Stimulated activated naive CD8-positive, alpha-beta T cell treated with anti-CD3 and anti-CD28 coated beads, Interleukin-15, Interleukin-2, amounts not matched to agents 100 U/mL and 50 U/mL, for 24 hours (primary cell): Measurements from ENCODE around the gene RNASE9.
"Not testable (repeated sequence)": the region's sequence is repeated elsewhere in the genome, so short reads cannot be mapped to it uniquely, and the experiment has no call there.

Experiments used
- ATAC-seq: fragments of 150-1000 bp; cut with Tn5 transposase; one replicate; pipeline ENCODE4 v1.10.0; 2021
- DNase-seq: peaks from one replicate; pipeline ENCODE4 v3.0.0; 2021

The RNASE9 gene

DNA sequence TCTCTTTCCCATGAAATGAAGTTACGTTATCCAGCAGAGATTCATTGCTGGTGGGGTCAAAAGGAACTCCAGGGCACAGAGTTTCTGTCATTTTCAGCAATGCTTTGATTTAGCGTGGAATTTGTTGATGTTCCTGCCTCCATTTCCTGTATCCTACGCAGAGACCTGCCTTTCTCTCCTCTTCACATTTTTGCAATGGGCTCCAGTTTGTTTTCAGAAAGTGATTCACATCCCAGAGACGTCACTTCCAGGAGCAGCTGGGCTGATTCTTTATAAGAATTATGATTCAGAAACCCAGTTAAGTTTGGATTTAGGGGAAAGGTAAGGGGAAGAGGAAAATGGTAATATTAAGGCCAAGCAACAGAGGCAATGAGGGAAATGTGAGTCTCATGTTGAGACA lies 43.9 kb downstream of the RNASE9 start:
- ATAC-seq (no peak), DNase-seq (no peak)

DNA sequence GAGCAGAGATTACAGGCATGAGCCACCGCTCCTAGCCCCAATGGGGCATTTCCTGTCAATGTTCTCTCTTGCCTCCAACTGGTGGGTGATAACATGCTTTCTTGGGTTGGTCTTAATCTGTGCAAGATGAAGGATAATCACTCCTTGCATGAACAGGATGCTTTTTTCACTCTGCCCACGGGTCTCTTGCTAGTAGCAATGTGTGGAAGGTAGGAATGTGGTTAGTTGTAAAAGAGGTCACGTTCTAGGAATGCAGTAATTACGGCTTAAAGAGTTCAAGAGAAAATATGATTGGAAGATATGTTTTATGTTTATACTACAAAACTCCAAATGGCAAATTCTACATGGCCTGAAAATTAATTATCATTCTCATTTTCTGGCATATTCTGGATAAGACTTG lies 45.0 kb downstream of the RNASE9 start:
- ATAC-seq (no peak), DNase-seq (no peak)

DNA sequence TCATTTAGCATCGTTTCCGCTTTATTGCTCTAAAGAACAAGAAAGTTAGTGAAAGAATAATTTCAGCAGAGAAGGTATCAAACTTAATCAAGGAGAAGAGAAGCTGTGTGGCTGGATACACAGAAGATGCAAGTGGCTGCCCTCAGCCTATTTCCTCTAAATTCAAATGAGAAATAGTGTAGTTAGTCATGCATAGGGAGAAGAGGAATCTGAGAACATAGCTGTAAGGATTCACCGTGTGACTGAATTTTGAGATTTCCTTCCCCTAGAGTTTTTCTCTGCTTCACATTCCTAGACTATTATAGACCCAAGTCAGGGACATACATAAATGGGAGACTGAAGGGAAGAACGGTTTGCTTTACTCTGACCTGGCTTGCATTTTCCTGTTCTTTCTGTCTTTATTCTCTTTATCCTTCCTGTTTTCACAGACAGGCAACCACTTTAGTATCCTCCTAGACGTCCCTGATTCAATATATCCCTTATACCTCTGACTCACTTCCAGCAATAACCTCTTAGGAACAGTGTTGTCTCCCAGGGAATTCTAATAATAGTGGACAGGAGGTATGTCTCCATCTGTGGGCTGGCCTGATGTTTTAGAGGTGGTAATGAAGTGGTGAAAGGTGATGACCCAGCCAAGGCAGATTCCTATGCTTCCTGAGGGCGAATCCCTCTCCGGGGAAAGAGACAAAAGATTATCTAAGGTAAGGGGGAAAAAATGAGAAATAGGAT lies 48.5 kb downstream of the RNASE9 start:
- DNase-seq = no peak
- no peak for ATAC-seq

DNA sequence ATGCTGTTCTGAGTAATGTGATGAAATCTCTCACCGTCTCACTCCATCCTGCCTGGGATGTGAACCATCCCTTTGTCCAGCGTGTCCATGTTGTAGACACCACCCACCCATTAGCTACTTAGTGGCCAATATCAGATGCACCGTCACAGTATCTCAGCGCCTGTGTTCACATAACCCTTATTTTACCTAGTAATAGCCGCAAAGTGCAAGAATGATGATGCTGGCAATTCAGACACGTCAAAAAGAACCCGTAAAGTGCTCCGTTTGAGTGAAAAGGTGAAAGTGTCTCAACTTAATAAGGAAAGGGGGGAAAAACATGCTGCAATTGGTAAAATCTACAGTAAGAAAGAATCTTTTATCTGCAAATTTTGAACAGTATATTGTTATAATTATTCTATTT lies 52.5 kb downstream of the RNASE9 start:
- DNase-seq (no peak), ATAC-seq (no peak)

- ATAC-seq, DNase-seq: not testable (repeated sequence)
Observed at GRCh38 chr14:20507537-20507936, 53.3 kb downstream of the RNASE9 start.

- DNase-seq, ATAC-seq: not testable (repeated sequence)
Observed at GRCh38 chr14:20506752-20507151, 54.1 kb downstream of the RNASE9 start.

DNA sequence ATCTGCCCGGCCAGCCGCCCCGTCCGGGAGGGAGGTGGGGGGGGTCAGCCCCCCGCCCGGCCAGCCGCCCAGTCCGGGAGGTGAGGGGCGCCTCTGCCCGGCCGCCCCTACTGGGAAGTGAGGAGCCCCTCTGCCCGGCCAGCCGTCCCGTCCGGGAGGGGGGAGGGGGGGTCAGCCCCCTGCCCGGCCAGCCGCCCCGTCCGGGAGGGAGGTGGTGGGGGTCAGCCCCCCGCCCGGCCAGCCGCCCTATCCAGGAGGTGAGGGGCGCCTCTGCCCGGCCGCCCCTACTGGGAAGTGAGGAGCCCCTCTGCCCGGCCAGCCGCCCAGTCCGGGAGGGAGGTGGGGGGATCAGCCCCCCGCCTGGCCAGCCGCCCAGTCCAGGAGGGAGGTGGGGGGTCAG lies 54.6 kb downstream of the RNASE9 start:
- not testable (repeated sequence) for DNase-seq, ATAC-seq
